CD4-positive, alpha-beta T cell treated with Interleukin-12 subunit alpha and Interleukin-12 subunit beta, for 1 hour (primary cell): Measurements from ENCODE around the gene HRH2.
"Not testable (repeated sequence)": the region's sequence is repeated elsewhere in the genome, so short reads cannot be mapped to it uniquely, and the experiment has no call there.

ENCODE experiments used
- DNase-seq: peaks from one replicate; pipeline ENCODE4 v3.0.0-alpha.2; 2020

Gene HRH2

GRCh38 chr5:175657593-175658271 lies at the start of gene HRH2:
Gene HRH2 (plus strand): TSS chr5:175658071. CDS start chr5:175683234, 25,163 bp downstream.
- DNase-seq = peak; percentile 47

- no peak for DNase-seq
These were observed 48.3 kb upstream of the HRH2 start for GRCh38 chr5:175609526-175609925.

GRCh38 chr5:175610381-175610780 lies 47.5 kb upstream of the HRH2 start:
- no peak for DNase-seq

GRCh38 chr5:175610898-175611297 lies 47.0 kb upstream of the HRH2 start:
- DNase-seq = no peak

GRCh38 chr5:175614223-175614815 lies 43.6 kb upstream of the HRH2 start:
- no peak for DNase-seq

- DNase-seq = no peak
These were observed 43.0 kb upstream of the HRH2 start for GRCh38 chr5:175614861-175615260.

GRCh38 chr5:175616083-175616482 lies 41.8 kb upstream of the HRH2 start:
- no peak for DNase-seq

- DNase-seq = not testable (repeated sequence)
These were observed 41.3 kb upstream of the HRH2 start for GRCh38 chr5:175616527-175616926.

- DNase-seq = no peak
These were observed 40.4 kb upstream of the HRH2 start for GRCh38 chr5:175617447-175617846.

GRCh38 chr5:175620527-175620926 lies 37.3 kb upstream of the HRH2 start:
- DNase-seq = no peak

GRCh38 chr5:175621971-175622370 lies 35.9 kb upstream of the HRH2 start:
- DNase-seq = no peak

- no peak for DNase-seq
These were observed 34.8 kb upstream of the HRH2 start for GRCh38 chr5:175623088-175623487.

GRCh38 chr5:175624316-175624715 lies 33.6 kb upstream of the HRH2 start:
- no peak for DNase-seq

- DNase-seq = no peak
These were observed 30.9 kb upstream of the HRH2 start for GRCh38 chr5:175627005-175627404.

GRCh38 chr5:175627739-175628138 lies 30.1 kb upstream of the HRH2 start:
- no peak for DNase-seq

- DNase-seq = no peak
These were observed 29.2 kb upstream of the HRH2 start for GRCh38 chr5:175628668-175629067.

GRCh38 chr5:175629261-175629660 lies 28.6 kb upstream of the HRH2 start:
- DNase-seq = no peak

GRCh38 chr5:175629793-175630192 lies 28.1 kb upstream of the HRH2 start:
- no peak for DNase-seq

GRCh38 chr5:175635854-175636584 lies 21.9 kb upstream of the HRH2 start:
- no peak for DNase-seq

GRCh38 chr5:175638305-175638704 lies 19.6 kb upstream of the HRH2 start:
- DNase-seq = no peak

GRCh38 chr5:175640106-175640775 lies 17.6 kb upstream of the HRH2 start:
- no peak for DNase-seq

GRCh38 chr5:175642998-175643397 lies 14.9 kb upstream of the HRH2 start:
- DNase-seq = no peak

GRCh38 chr5:175646251-175646650 lies 11.6 kb upstream of the HRH2 start:
- DNase-seq = no peak

- no peak for DNase-seq
These were observed 7.9 kb upstream of the HRH2 start for GRCh38 chr5:175649967-175650366.
